Measurements from ENCODE around the gene EIF2S2. TPM values are rescaled to one million over a fixed set of nuclear protein-coding genes. Genes with fewer than 3 reads are reported as not detected.

The EIF2S2 gene
- total and polyA plus RNA-seq, 2 experiments from 2014 or later: 124 to 194 TPM

DNA sequence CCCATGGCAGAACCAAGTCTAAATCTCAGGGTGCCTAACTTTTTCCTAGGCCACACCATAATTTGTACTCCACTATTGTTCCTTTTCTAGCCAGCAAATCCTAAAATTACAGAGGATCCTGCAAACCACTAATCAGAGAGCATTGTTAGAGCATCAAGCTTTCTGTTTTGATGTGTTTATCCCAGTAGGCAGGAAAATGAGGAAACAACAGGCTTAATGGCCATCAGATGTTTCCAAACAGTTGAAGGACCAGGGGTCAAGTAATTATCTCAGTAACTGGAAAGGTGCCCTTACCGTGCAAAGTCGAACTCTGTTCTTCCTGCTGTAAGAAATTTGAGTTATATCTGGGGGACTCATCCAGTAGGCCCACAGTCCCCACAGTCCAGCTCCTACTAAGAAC is 59.6 kb downstream of the EIF2S2 start:
- ATAC-seq: no peak
- H3K4me2 ChIP-seq: no peak overlapping the region
- H3K4me1 ChIP-seq (ENCODE audit: insufficient read depth): peaks cover 10% of the 10 kb centered on the region
- H3K36me3 Mint-ChIP-seq (ENCODE audit: low read depth): no peaks in the 10 kb centered on the region
- no peak overlapping the region for H3K4me3 Mint-ChIP-seq
- H3K27me3 Mint-ChIP-seq (ENCODE audit: insufficient read depth, low read depth, poor library complexity): peaks cover 1% of the 10 kb centered on the region
- H2AFZ ChIP-seq: no peak overlapping the region
- H3K27ac ChIP-seq (ENCODE audit: low read depth): no peak overlapping the region
- TF ChIP-seq, protein P1, sequence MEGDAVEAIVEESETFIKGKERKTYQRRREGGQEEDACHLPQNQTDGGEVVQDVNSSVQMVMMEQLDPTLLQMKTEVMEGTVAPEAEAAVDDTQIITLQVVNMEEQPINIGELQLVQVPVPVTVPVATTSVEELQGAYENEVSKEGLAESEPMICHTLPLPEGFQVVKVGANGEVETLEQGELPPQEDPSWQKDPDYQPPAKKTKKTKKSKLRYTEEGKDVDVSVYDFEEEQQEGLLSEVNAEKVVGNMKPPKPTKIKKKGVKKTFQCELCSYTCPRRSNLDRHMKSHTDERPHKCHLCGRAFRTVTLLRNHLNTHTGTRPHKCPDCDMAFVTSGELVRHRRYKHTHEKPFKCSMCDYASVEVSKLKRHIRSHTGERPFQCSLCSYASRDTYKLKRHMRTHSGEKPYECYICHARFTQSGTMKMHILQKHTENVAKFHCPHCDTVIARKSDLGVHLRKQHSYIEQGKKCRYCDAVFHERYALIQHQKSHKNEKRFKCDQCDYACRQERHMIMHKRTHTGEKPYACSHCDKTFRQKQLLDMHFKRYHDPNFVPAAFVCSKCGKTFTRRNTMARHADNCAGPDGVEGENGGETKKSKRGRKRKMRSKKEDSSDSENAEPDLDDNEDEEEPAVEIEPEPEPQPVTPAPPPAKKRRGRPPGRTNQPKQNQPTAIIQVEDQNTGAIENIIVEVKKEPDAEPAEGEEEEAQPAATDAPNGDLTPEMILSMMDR (conservative IDR thresholded peaks at IDR 0.05; ENCODE audit: low read depth in 2 of 2): no peak
- TF ChIP-seq ZNF462 (CRISPR knock-in tag; IDR thresholded peaks at IDR 0.05): no peak
- no peak for TF ChIP-seq ZNF114 (CRISPR knock-in tag; IDR thresholded peaks at IDR 0.05)
- TF ChIP-seq EZH2 (IDR thresholded peaks at IDR 0.05; ENCODE audit: low read depth, unreplicated experiment): no peak
- no peak for TF ChIP-seq NANOG (IDR thresholded peaks at IDR 0.05; ENCODE audit: borderline replicate concordance)
- TF ChIP-seq POLR2AphosphoS5 (IDR thresholded peaks at IDR 0.05; ENCODE audit: low read depth): no peak
- no peaks in the 10 kb centered on the region for H3F3A ChIP-seq (replicated peaks; ENCODE audit: low read depth)
- H3K79me2 ChIP-seq (replicated peaks; ENCODE audit: insufficient read depth): peaks cover 97% of the 10 kb centered on the region
- peaks cover 20% of the 10 kb centered on the region for H3K4me1 Mint-ChIP-seq
- no peaks in the 10 kb centered on the region for H3K36me3 ChIP-seq (ENCODE audit: insufficient read depth)
- H3K27me3 ChIP-seq (ENCODE audit: insufficient read depth): no peaks in the 10 kb centered on the region
- H3K9me3 Mint-ChIP-seq: no peaks in the 10 kb centered on the region
- DNase-seq (ENCODE audit: low spot score): no peak
- no peak overlapping the region for H3K27ac Mint-ChIP-seq
- no peaks in the 10 kb centered on the region for H3K9me2 ChIP-seq (ENCODE audit: insufficient read depth)
- H4K20me1 ChIP-seq (replicated peaks; ENCODE audit: insufficient read depth): peaks cover 74% of the 10 kb centered on the region
- H3K4me3 ChIP-seq: no peak overlapping the region
